H1 (cell line): ENCODE measurements around the gene RAB7B. TPM values are rescaled to one million over a fixed set of nuclear protein-coding genes. Genes with fewer than 3 reads are reported as not detected.

Source experiments
- RAD21 ChIP-seq, 2 experiments: IDR thresholded peaks in 1 of 2; conservative IDR thresholded peaks in 1 of 2; 2 replicates each; pipeline ENCODE4 v1.6.1; 2011; ENCODE audit warnings: low read depth in 2 of 2, low read length in 2 of 2, improper control_type of control experiment in 1 of 2, inconsistent platforms in 1 of 2, mild to moderate bottlenecking in 1 of 2, moderate library complexity in 1 of 2
- polyA plus RNA-seq, 7 experiments: library from polyadenylated mRNA; depleted of rRNA in 3 of 7; stranded (reverse) in 5 of 7; unstranded in 2 of 7; fragments of >200 nt in 5 of 7; fragments of 200-250 nt in 2 of 7; gene quantifications; 1 replicate in 5 of 7; 2 replicates in 1 of 7; 4 replicates in 1 of 7; pipeline versions ENCODE4 v1.2.1 to v1.2.3, GENCODE V29; 2011 to 2013; ENCODE audit warnings: missing spikeins in 2 of 7, mixed read lengths in 2 of 7
- total RNA-seq: library from RNA; stranded (reverse); fragmentation: NEBNext Ultra II Directional; extraction: Animal tissue kit (Norgen Biotek cat#: 25700); gene quantifications from 2 replicates; pipeline ENCODE4 v1.2.1, GENCODE V29; 2021

The RAB7B gene
- total and polyA plus RNA-seq, 2 of the 8 experiments (the other 6 are each of a cell fraction or from before 2014, with no cell fraction given): 0.05 TPM; not detected in 1

- TF ChIP-seq RAD21 (IDR thresholded peaks at IDR 0.05 in 1 of 2, conservative IDR thresholded peaks at IDR 0.05 in 1 of 2; ENCODE audit: low read depth in 2 of 2, low read length in 2 of 2): peak in 1 of 2 experiments; percentile 23; a peak in 1 of 4 replicates
Measured at GRCh38 chr1:205939690-205940330, 63.4 kb downstream of the RAB7B start (continued).
